ENCODE measurements around the gene PPARGC1A.

Gene PPARGC1A

DNA sequence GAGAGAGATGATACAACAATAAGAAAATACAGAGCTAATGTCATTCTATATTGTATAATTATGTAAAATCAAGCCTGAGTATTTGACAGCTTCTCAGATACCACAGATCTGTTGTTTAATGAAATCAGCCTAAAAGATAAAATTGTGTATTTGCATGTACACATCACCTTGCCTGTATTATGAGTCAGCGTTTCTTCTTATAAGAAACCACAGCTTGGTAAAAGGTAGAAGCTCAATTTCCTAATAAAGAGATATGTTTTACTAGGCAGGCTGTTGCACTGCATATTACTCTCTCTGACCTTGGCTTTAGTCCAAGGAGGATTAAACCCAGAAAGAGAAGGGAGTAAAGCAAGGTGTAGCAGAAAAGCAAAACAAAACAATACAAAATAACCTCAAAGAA lies 121.3 kb downstream of the PPARGC1A start:
- no peak for DNase-seq

DNA sequence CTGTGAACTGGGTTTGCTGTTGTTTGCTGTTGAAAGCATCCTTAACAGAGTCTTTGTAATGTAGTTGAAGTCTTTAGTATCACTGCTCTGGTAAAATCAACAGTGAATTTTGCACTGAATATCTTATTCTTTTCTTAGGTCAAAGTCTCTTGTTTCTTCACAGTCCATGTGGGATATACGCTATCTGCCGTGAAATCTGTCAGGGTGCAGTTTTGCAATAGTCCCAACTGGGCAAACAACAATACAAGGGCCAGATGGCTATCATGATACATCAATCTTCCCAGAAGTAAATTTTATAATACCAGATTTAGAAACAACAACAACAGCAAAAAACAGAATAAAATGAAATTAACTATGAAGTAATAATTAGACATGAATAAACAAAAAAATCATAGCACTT lies 123.5 kb downstream of the PPARGC1A start:
- DNase-seq = no peak

DNA sequence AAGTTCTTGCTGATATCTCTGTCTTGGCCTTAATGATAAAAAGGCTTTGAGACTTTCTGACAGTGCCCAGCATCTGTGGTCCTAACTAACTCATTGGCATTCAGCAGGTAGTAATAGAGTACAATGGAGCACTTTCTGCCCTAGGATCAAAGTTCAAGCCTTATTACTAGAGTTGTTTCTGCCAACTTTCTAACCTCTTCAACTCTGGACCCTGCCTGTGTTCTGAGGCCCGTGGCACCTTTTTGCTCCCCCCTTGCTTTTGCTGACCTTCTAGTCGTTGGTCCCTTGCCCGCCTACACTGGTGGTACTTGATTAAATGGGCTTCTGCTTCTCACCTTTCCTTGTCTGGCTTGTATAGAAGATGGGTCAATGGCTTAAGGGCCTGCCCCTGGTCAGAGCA lies 126.3 kb downstream of the PPARGC1A start:
- no peak for DNase-seq

DNA sequence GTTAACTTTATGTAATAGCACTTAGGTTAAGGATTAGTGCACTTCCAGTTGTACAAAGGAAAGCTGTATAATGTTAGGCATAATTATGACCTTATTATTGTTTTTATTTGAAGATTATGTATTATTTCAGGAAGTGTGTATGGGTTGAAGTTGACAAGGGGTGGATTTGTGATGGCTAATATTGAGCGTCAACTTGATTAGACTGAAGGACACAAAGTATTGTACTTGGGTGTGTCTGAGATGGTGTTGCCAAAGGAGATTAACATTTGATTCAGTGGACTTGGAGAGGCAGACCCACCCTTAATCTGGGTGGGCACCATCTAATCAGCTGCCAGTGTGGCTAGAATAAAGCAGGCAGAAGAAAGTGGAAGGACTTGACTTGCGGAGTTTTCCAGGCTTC lies 127.3 kb downstream of the PPARGC1A start:
- DNase-seq = no peak

DNA sequence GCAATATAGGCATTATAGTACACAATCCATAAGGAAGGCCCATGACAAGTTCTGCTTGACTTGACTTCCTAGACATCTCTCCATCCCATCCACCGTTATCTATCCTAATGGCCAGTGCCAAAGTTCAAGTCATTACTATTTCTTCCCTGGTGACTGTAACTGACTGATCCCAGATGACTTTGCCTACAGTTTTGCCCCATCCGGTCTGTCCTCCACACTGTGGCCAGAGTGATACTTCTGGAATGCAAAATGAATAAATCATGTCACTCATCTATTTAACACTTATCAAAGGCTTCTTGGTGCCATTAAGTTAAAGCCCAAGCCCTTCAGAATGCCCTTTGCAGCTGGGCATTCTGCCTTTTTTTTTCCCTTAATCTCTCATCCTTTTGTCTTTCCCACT lies 130.8 kb downstream of the PPARGC1A start:
- DNase-seq = no peak

DNA sequence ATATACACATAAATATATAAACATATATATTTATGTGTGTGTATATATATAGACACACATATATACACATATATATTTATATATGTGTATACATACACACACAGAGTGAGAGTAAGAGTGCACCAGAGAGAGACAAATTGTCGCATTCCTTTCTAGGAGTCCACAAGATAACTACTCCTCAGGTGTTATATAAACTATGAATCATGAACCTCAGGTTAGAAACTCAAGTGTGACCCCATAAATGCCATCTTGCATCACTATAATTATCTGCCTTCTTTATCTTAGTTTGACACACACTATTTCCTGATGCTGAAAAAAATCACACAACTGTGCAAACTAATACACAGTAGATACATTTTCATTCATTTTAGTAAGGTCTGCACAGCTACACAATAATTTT lies 135.2 kb downstream of the PPARGC1A start:
- DNase-seq = no peak

DNA sequence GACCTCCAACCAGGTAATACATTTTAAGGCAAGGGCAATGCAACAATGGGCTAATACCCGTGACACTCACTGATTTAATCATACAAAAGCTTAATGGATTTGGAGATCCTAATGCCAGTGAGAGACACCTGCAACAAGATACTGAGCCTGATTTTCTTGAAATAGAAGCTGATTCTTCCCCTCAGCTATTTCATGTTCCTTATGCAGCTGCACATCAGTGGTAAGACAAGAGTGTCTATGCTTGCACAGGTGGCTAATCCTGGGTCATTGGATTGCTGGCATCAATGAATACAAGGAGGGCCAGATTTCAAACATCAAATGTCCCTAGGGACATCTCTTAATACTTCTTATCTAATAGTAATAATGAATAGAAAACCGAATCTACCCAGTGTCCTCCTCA lies 139.7 kb downstream of the PPARGC1A start:
- no peak for DNase-seq

DNA sequence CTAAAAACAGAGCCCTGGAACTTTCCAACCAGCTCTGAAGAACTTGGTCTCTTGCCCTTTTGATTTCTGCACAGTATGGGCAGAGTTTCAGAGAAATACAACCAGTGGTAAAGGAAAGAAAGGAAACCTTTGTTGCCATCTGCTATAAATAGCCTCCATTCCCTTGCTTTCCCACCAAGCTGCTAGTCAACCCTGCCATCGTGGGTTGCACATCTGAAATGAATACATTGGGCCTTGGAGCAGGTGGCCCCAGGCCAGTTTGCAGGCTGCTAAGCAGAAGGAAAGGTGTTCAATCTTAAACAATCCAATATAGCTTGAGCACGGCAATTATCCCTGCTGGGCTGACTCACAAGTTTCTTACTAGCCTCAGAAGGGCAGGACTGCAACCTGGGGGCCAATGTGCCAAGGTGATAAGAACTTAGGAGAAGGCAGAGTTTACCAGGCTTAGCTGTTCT lies 142.5 kb downstream of the PPARGC1A start:
- DNase-seq = no peak

DNA sequence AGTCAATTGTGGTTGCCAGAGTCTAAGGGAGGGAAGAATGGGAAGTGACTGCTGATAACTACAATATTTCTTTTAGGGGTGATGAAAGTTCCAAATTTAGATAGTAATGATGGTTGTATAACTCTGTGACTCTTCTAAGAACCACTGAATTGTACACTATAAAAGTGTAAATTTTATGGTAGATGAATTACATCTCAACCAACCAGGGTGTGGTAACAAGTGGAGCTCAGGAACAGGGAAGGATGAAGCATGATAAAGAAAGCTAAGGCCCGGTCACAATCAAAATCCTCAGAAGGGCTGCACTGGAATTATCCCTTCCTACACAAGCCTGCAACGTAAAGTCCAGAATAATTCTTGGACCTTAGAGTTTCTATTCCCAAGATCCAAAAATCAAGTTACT lies 143.2 kb downstream of the PPARGC1A start:
- no peak for DNase-seq

DNA sequence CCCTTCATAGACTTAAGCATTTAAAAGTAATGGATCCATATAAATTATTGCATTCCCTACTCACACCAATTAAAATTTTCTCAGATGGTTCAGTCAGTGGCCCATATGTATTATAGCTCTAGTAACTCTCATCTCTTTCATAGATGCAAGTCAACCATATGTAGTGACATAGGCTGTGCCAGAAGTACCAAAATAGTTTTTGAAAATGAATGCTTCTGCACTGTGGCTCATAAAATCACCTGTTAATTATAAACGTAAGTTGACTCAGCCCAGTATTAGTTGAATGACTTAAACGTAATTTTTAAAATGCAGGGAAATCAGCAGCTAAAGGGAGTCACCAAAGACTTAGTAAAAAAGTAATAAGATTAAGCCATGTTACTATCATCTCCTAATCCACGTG lies 143.8 kb downstream of the PPARGC1A start:
- no peak for DNase-seq

DNA sequence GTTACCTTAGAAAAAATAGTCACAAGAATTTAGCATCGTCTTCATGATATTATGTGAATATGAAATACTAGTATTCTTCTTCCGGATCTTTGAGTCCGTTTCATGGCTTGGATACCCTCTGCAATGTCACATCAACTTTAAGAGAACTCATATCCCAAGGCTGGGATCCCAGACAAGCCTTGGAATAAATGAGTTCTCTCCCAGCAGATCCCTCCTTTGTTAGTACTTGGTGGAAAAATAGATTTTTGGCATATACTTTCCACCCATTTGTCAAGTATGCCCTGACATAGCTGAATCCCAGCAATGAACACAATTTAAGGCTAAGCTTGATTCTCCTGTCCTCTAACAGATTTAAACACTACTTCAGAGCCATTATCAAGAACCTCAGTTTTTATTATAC lies 144.5 kb downstream of the PPARGC1A start:
- DNase-seq = no peak
